NT2/D1 (cell line): ENCODE measurements around the gene RUNX1.

Experiments used
- DNase-seq: peaks from one replicate; pipeline ENCODE4 v3.0.0-alpha.2; 2011; ENCODE audit warnings: low read depth, low spot score
- H3K27me3 ChIP-seq: 2 replicates; pipeline ENCODE4 v1.6.0; 2011; ENCODE audit warnings: mild to moderate bottlenecking; ENCODE audit not compliant: insufficient read length, insufficient read depth
- H3K36me3 ChIP-seq: 2 replicates; pipeline ENCODE4 v1.6.1; 2011; ENCODE audit warnings: mild to moderate bottlenecking, low read length, mixed read lengths; ENCODE audit not compliant: insufficient read depth, insufficient read length
- H3K4me1 ChIP-seq: 2 replicates; pipeline ENCODE4 v1.5.1; 2011; ENCODE audit not compliant: insufficient read depth, insufficient read length
- H3K4me3 ChIP-seq: 2 replicates; pipeline ENCODE4 v1.5.1; 2011; ENCODE audit warnings: low read depth; ENCODE audit not compliant: insufficient read length
- H3K9ac ChIP-seq: 2 replicates; pipeline ENCODE4 v1.6.0; 2011; ENCODE audit warnings: low read depth; ENCODE audit not compliant: insufficient read length
- H3K9me3 ChIP-seq: 2 replicates; pipeline ENCODE4 v1.5.1; 2011; ENCODE audit warnings: mild to moderate bottlenecking, low read length; ENCODE audit not compliant: insufficient read depth
- SUZ12 ChIP-seq: IDR thresholded peaks from 2 replicates; pipeline ENCODE4 v1.6.1; 2011; ENCODE audit not compliant: insufficient read length, insufficient read depth; ENCODE audit errors: extremely low read depth
- YY1 ChIP-seq: IDR thresholded peaks from 2 replicates; pipeline ENCODE4 v1.6.1; 2011; ENCODE audit not compliant: insufficient read length, insufficient read depth
- ZNF274 ChIP-seq: IDR thresholded peaks from 2 replicates; pipeline ENCODE4 v1.6.1; 2011; ENCODE audit warnings: mild to moderate bottlenecking, low read depth, low read length

Gene RUNX1

GRCh38 chr21:34934350-34934749 is 114.8 kb downstream of the RUNX1 start:
- no peak overlapping the region for H3K4me3 ChIP-seq
- TF ChIP-seq SUZ12: no peak
- no peak for DNase-seq
- H3K4me1 ChIP-seq: no peaks in the 10 kb centered on the region
- H3K9me3 ChIP-seq: no peaks in the 10 kb centered on the region
- H3K36me3 ChIP-seq: no peaks in the 10 kb centered on the region
- H3K9ac ChIP-seq: no peak overlapping the region
- H3K27me3 ChIP-seq: no peaks in the 10 kb centered on the region

GRCh38 chr21:34933609-34934335 is 115.3 kb downstream of the RUNX1 start:
- Histone ChIP-seq H3K9me3 (no peaks in the 10 kb centered on the region), H3K9ac (no peak overlapping the region), H3K4me1 (no peaks in the 10 kb centered on the region), H3K36me3 (no peaks in the 10 kb centered on the region), H3K27me3 (no peaks in the 10 kb centered on the region), H3K4me3 (no peak overlapping the region)
- DNase-seq: no peak
- TF ChIP-seq ZNF274 (no peak), SUZ12 (no peak), YY1 (no peak)

GRCh38 chr21:34932233-34932632 is 116.9 kb downstream of the RUNX1 start:
- Histone ChIP-seq H3K4me1 (no peaks in the 10 kb centered on the region), H3K9me3 (no peaks in the 10 kb centered on the region)

GRCh38 chr21:34930971-34931370 is 118.1 kb downstream of the RUNX1 start:
- Histone ChIP-seq H3K4me1 (no peaks in the 10 kb centered on the region), H3K9ac (no peak overlapping the region), H3K36me3 (no peaks in the 10 kb centered on the region), H3K4me3 (no peak overlapping the region), H3K9me3 (no peaks in the 10 kb centered on the region), H3K27me3 (no peaks in the 10 kb centered on the region)
- DNase-seq: no peak
- TF ChIP-seq YY1 (no peak), ZNF274 (no peak), SUZ12 (no peak)

More at GRCh38 chr21:34932233-34932632, 116.9 kb downstream of the RUNX1 start:
- Histone ChIP-seq H3K27me3 (no peaks in the 10 kb centered on the region), H3K36me3 (no peaks in the 10 kb centered on the region), H3K4me3 (no peak overlapping the region), H3K9ac (no peak overlapping the region)
- no peak for DNase-seq
- TF ChIP-seq YY1: no peak
- no peak for TF ChIP-seq SUZ12
- TF ChIP-seq ZNF274: no peak

GRCh38 chr21:34928637-34929036 is 120.5 kb downstream of the RUNX1 start:
- no peak for TF ChIP-seq ZNF274
- TF ChIP-seq YY1: no peak
- TF ChIP-seq SUZ12: no peak
- Histone ChIP-seq H3K27me3 (no peaks in the 10 kb centered on the region), H3K4me1 (no peaks in the 10 kb centered on the region), H3K9ac (no peak overlapping the region), H3K9me3 (no peaks in the 10 kb centered on the region), H3K36me3 (no peaks in the 10 kb centered on the region), H3K4me3 (no peak overlapping the region)
- no peak for DNase-seq

- TF ChIP-seq YY1 (no peak), ZNF274 (no peak), SUZ12 (no peak)
- no peak overlapping the region for H3K9ac ChIP-seq
- H3K4me1 ChIP-seq: no peaks in the 10 kb centered on the region
- H3K27me3 ChIP-seq: no peaks in the 10 kb centered on the region
- no peaks in the 10 kb centered on the region for H3K36me3 ChIP-seq
- DNase-seq: no peak
- no peak overlapping the region for H3K4me3 ChIP-seq
- no peaks in the 10 kb centered on the region for H3K9me3 ChIP-seq
Observed at GRCh38 chr21:34927992-34928391, 121.1 kb downstream of the RUNX1 start.

- no peak overlapping the region for H3K4me3 ChIP-seq
- H3K4me1 ChIP-seq: no peaks in the 10 kb centered on the region
- no peak overlapping the region for H3K9ac ChIP-seq
- no peak for TF ChIP-seq ZNF274
- no peak for TF ChIP-seq YY1
- no peak for TF ChIP-seq SUZ12
- H3K36me3 ChIP-seq: no peaks in the 10 kb centered on the region
- no peak for DNase-seq
- H3K27me3 ChIP-seq: no peaks in the 10 kb centered on the region
- no peaks in the 10 kb centered on the region for H3K9me3 ChIP-seq
Observed at GRCh38 chr21:34926803-34927467, 122.2 kb downstream of the RUNX1 start.
